ENCODE measurements around the gene CNOT8.

CNOT8 gene

GRCh38 chr5:154862766-154863165 is 4.3 kb downstream of the CNOT8 start:
- H3K4me3 ChIP-seq (ENCODE audit: low read length): no peak overlapping the region
- H2AFZ ChIP-seq (ENCODE audit: low read depth, low read length): no peak overlapping the region
- H3K4me1 ChIP-seq (ENCODE audit: low read length): peaks cover 26% of the 10 kb centered on the region
- H3K4me2 ChIP-seq (ENCODE audit: low read length): peak overlapping the region; percentile 37
- peaks cover 64% of the 10 kb centered on the region for H3K79me2 ChIP-seq (ENCODE audit: low read length)
- peaks cover 18% of the 10 kb centered on the region for H3K36me3 ChIP-seq (replicated peaks; ENCODE audit: low read depth, low read length)
- TF ChIP-seq CTCF (IDR thresholded peaks at IDR 0.05; ENCODE audit: low read depth, low read length): no peak
- no peak for TF ChIP-seq EZH2phosphoT487 (IDR thresholded peaks at IDR 0.05; ENCODE audit: low read depth)
- H3K9ac ChIP-seq (ENCODE audit: low read length): no peak overlapping the region
- no peak overlapping the region for H3K27ac ChIP-seq (ENCODE audit: low read length)
- H3K27me3 ChIP-seq (ENCODE audit: low read depth, low read length): no peaks in the 10 kb centered on the region
- H4K20me1 ChIP-seq (ENCODE audit: insufficient read depth, low read length): peaks cover 28% of the 10 kb centered on the region
- no peaks in the 10 kb centered on the region for H3K9me3 ChIP-seq (ENCODE audit: insufficient read depth, low read length)

- Histone ChIP-seq H3K9me3 (ENCODE audit: insufficient read depth, low read length) (no peaks in the 10 kb centered on the region), H4K20me1 (ENCODE audit: insufficient read depth, low read length) (peaks cover 28% of the 10 kb centered on the region), H3K79me2 (ENCODE audit: low read length) (peaks cover 64% of the 10 kb centered on the region), H3K9ac (ENCODE audit: low read length) (no peak overlapping the region), H3K4me3 (ENCODE audit: low read length) (no peak overlapping the region), H2AFZ (ENCODE audit: low read depth, low read length) (no peak overlapping the region), H3K4me2 (ENCODE audit: low read length) (no peak overlapping the region), H3K27me3 (ENCODE audit: low read depth, low read length) (no peaks in the 10 kb centered on the region), H3K36me3 (replicated peaks; ENCODE audit: low read depth, low read length) (peaks cover 18% of the 10 kb centered on the region), H3K27ac (ENCODE audit: low read length) (no peak overlapping the region), H3K4me1 (ENCODE audit: low read length) (peaks cover 26% of the 10 kb centered on the region)
- TF ChIP-seq CTCF (IDR thresholded peaks at IDR 0.05; ENCODE audit: low read depth, low read length) (no peak), EZH2phosphoT487 (IDR thresholded peaks at IDR 0.05; ENCODE audit: low read depth) (no peak)
These were observed 5.1 kb downstream of the CNOT8 start for GRCh38 chr5:154863291-154864080.

GRCh38 chr5:154865466-154866184 is 7.2 kb downstream of the CNOT8 start:
- no peak overlapping the region for H3K27ac ChIP-seq (ENCODE audit: low read length)
- H3K36me3 ChIP-seq (replicated peaks; ENCODE audit: low read depth, low read length): peaks cover 21% of the 10 kb centered on the region
- H2AFZ ChIP-seq (ENCODE audit: low read depth, low read length): no peak overlapping the region
- H3K9ac ChIP-seq (ENCODE audit: low read length): no peak overlapping the region
- no peak overlapping the region for H3K4me3 ChIP-seq (ENCODE audit: low read length)
- H3K27me3 ChIP-seq (ENCODE audit: low read depth, low read length): no peaks in the 10 kb centered on the region
- H3K79me2 ChIP-seq (ENCODE audit: low read length): peaks cover 42% of the 10 kb centered on the region
- peaks cover 20% of the 10 kb centered on the region for H4K20me1 ChIP-seq (ENCODE audit: insufficient read depth, low read length)
- H3K9me3 ChIP-seq (ENCODE audit: insufficient read depth, low read length): no peaks in the 10 kb centered on the region
- TF ChIP-seq CTCF (IDR thresholded peaks at IDR 0.05; ENCODE audit: low read depth, low read length) (no peak), EZH2phosphoT487 (IDR thresholded peaks at IDR 0.05; ENCODE audit: low read depth) (no peak)
- no peak overlapping the region for H3K4me2 ChIP-seq (ENCODE audit: low read length)
- peaks cover 16% of the 10 kb centered on the region for H3K4me1 ChIP-seq (ENCODE audit: low read length)

GRCh38 chr5:154866841-154867240 is 8.4 kb downstream of the CNOT8 start:
- Histone ChIP-seq H3K4me3 (ENCODE audit: low read length) (no peak overlapping the region), H3K4me1 (ENCODE audit: low read length) (peaks cover 9% of the 10 kb centered on the region), H2AFZ (ENCODE audit: low read depth, low read length) (no peak overlapping the region), H3K9me3 (ENCODE audit: insufficient read depth, low read length) (no peaks in the 10 kb centered on the region), H3K9ac (ENCODE audit: low read length) (no peak overlapping the region), H3K4me2 (ENCODE audit: low read length) (no peak overlapping the region), H3K79me2 (ENCODE audit: low read length) (peaks cover 30% of the 10 kb centered on the region), H3K27ac (ENCODE audit: low read length) (no peak overlapping the region), H3K27me3 (ENCODE audit: low read depth, low read length) (no peaks in the 10 kb centered on the region), H4K20me1 (ENCODE audit: insufficient read depth, low read length) (peaks cover 11% of the 10 kb centered on the region), H3K36me3 (replicated peaks; ENCODE audit: low read depth, low read length) (peaks cover 28% of the 10 kb centered on the region)
- no peak for TF ChIP-seq CTCF (IDR thresholded peaks at IDR 0.05; ENCODE audit: low read depth, low read length)
- no peak for TF ChIP-seq EZH2phosphoT487 (IDR thresholded peaks at IDR 0.05; ENCODE audit: low read depth)

Data from OCI-LY3 (cell line).